GM18909 (cell line): Measurements from ENCODE around the gene GPR108.
"Not testable (repeated sequence)": the region's sequence is repeated elsewhere in the genome, so short reads cannot be mapped to it uniquely, and the experiment has no call there.

Source experiments
- ATAC-seq: cut with Tn5 transposase; IDR thresholded peaks from one replicate; pipeline ENCODE4 v1.9.1; 2021; ENCODE audit warnings: mild to moderate bottlenecking; ENCODE audit not compliant: unreplicated experiment, poor library complexity

GPR108 gene

GRCh38 chr19:6710273-6711077 lies 26.9 kb downstream of the GPR108 start:
- ATAC-seq, result no peak

GRCh38 chr19:6709549-6709948 lies 27.8 kb downstream of the GPR108 start:
- ATAC-seq, result no peak

GRCh38 chr19:6708913-6709312 lies 28.5 kb downstream of the GPR108 start:
- not testable (repeated sequence) for ATAC-seq

- no peak for ATAC-seq
Measured at GRCh38 chr19:6708346-6708745, 29.0 kb downstream of the GPR108 start.

- ATAC-seq, result no peak
Measured at GRCh38 chr19:6707658-6708018, 29.7 kb downstream of the GPR108 start.

- no peak for ATAC-seq
Measured at GRCh38 chr19:6707011-6707657, 30.2 kb downstream of the GPR108 start.

GRCh38 chr19:6706633-6706958 lies 30.8 kb downstream of the GPR108 start:
- no peak for ATAC-seq

GRCh38 chr19:6705931-6706632 lies 31.3 kb downstream of the GPR108 start:
- ATAC-seq, result no peak

GRCh38 chr19:6700586-6701316 lies 36.6 kb downstream of the GPR108 start:
- no peak for ATAC-seq

GRCh38 chr19:6699935-6700334 lies 37.4 kb downstream of the GPR108 start:
- no peak for ATAC-seq

GRCh38 chr19:6697291-6697690 lies 40.1 kb downstream of the GPR108 start:
- no peak for ATAC-seq

GRCh38 chr19:6696239-6696820 lies 41.0 kb downstream of the GPR108 start:
- no peak for ATAC-seq

GRCh38 chr19:6694147-6694815 lies 43.1 kb downstream of the GPR108 start:
- no peak for ATAC-seq

GRCh38 chr19:6693681-6694080 lies 43.7 kb downstream of the GPR108 start:
- ATAC-seq, result no peak

- no peak for ATAC-seq
Measured at GRCh38 chr19:6693056-6693471, 44.3 kb downstream of the GPR108 start.

- ATAC-seq, result no peak
Measured at GRCh38 chr19:6692027-6692426, 45.4 kb downstream of the GPR108 start.

GRCh38 chr19:6691342-6691741 lies 46.0 kb downstream of the GPR108 start:
- ATAC-seq, result no peak

GRCh38 chr19:6690160-6690885 lies 47.1 kb downstream of the GPR108 start:
- ATAC-seq, result no peak

- ATAC-seq, result no peak
Measured at GRCh38 chr19:6687114-6687513, 50.3 kb downstream of the GPR108 start.
